H9 (cell line): Measurements from ENCODE around the gene ETFBKMT. TPM values are rescaled to one million over a fixed set of nuclear protein-coding genes. Genes with fewer than 3 reads are reported as not detected.
A peak's percentile ranks its signal among the peaks of the same experiment; 100 is the strongest.
"Not testable (repeated sequence)": the region's sequence is repeated elsewhere in the genome, so short reads cannot be mapped to it uniquely, and the experiment has no call there.

Experiments
- DNase-seq: peaks from one replicate; pipeline ENCODE4 v3.0.0-alpha.2; 2017
- H2AFZ ChIP-seq: one replicate; pipeline ENCODE4 v1.6.1; 2013; ENCODE audit warnings: mild to moderate bottlenecking, low read length, control low read depth, moderate library complexity
- H2AK5ac ChIP-seq: 2 replicates; pipeline ENCODE4 v1.6.1; 2013; ENCODE audit warnings: low read length, control low read depth, mixed read lengths; ENCODE audit not compliant: insufficient read length
- H2BK120ac ChIP-seq: one replicate; pipeline ENCODE4 v1.6.1; 2013; ENCODE audit warnings: low read depth, mild to moderate bottlenecking, low read length, control low read depth, inconsistent platforms; ENCODE audit not compliant: poor library complexity, severe bottlenecking
- H2BK12ac ChIP-seq: 2 replicates; pipeline ENCODE4 v1.6.1; 2013; ENCODE audit warnings: low read length, control low read depth, mixed read lengths, low read depth; ENCODE audit not compliant: insufficient read length
- H2BK15ac ChIP-seq: 2 replicates; pipeline ENCODE4 v1.6.1; 2013; ENCODE audit warnings: low read depth, low read length, control low read depth
- H2BK20ac ChIP-seq: one replicate; pipeline ENCODE4 v1.6.1; 2013; ENCODE audit warnings: low read depth, mild to moderate bottlenecking, low read length, control low read depth, inconsistent platforms; ENCODE audit not compliant: poor library complexity, severe bottlenecking
- H2BK5ac ChIP-seq: 2 replicates; pipeline ENCODE4 v1.6.1; 2013; ENCODE audit warnings: low read length, control low read depth, mixed read lengths; ENCODE audit not compliant: insufficient read length
- H3K14ac ChIP-seq: 2 replicates; pipeline ENCODE4 v1.6.1; 2013; ENCODE audit warnings: low read length, control low read depth; ENCODE audit not compliant: insufficient read depth
- H3K18ac ChIP-seq: 2 replicates; pipeline ENCODE4 v1.6.1; 2013; ENCODE audit warnings: low read depth, mild to moderate bottlenecking, mixed read lengths, low read length, control low read depth; ENCODE audit not compliant: insufficient read length
- H3K23ac ChIP-seq: 2 replicates; pipeline ENCODE4 v1.6.1; 2013; ENCODE audit warnings: low read length, control low read depth, mixed read lengths, low read depth; ENCODE audit not compliant: insufficient read length
- H3K23me2 ChIP-seq: 2 replicates; pipeline ENCODE4 v1.6.1; 2013; ENCODE audit warnings: low read depth, mild to moderate bottlenecking, mixed read lengths, low read length, control low read depth; ENCODE audit not compliant: insufficient read length, poor library complexity, severe bottlenecking
- H3K27ac ChIP-seq: 2 replicates; pipeline ENCODE4 v1.5.1; 2013; ENCODE audit warnings: low read length, control low read depth, mixed read lengths, low read depth; ENCODE audit not compliant: insufficient read length
- H3K27me3 ChIP-seq: 2 replicates; pipeline ENCODE4 v1.6.1; 2013; ENCODE audit warnings: low read length, control low read depth, inconsistent platforms; ENCODE audit not compliant: insufficient read depth
- H3K4ac ChIP-seq: 2 replicates; pipeline ENCODE4 v1.6.1; 2013; ENCODE audit warnings: low read depth, mild to moderate bottlenecking, control low read depth, inconsistent platforms, low read length, moderate library complexity
- H3K4me1 ChIP-seq: 2 replicates; pipeline ENCODE4 v1.6.1; 2013; ENCODE audit warnings: low read length, control low read depth, inconsistent platforms; ENCODE audit not compliant: insufficient read depth
- H3K4me2 ChIP-seq: 2 replicates; pipeline ENCODE4 v1.6.1; 2013; ENCODE audit warnings: low read length, control low read depth, mixed read lengths; ENCODE audit not compliant: insufficient read length, insufficient read depth
- H3K56ac ChIP-seq: 2 replicates; pipeline ENCODE4 v1.6.1; 2013; ENCODE audit warnings: low read depth, mild to moderate bottlenecking, mixed read lengths, low read length, control low read depth; ENCODE audit not compliant: insufficient read length
- H3K79me1 ChIP-seq: 2 replicates; pipeline ENCODE4 v1.6.1; 2013; ENCODE audit warnings: low read depth, mild to moderate bottlenecking, moderate library complexity, low read length, control low read depth, inconsistent platforms; ENCODE audit not compliant: insufficient read depth, poor library complexity, severe bottlenecking
- H3K79me2 ChIP-seq: 2 replicates; pipeline ENCODE4 v1.6.1; 2013; ENCODE audit warnings: low read length, control low read depth, inconsistent platforms; ENCODE audit not compliant: insufficient read depth
- H3K9ac ChIP-seq: 2 replicates; pipeline ENCODE4 v1.6.1; 2013; ENCODE audit warnings: low read length, control low read depth, mixed read lengths; ENCODE audit not compliant: insufficient read length; ENCODE audit errors: extremely low read depth
- H3K9me3 ChIP-seq: one replicate; pipeline ENCODE4 v1.6.1; 2013; ENCODE audit warnings: low read depth, low read length, inconsistent platforms; ENCODE audit not compliant: control insufficient read depth
- H3T11ph ChIP-seq: one replicate; pipeline ENCODE4 v1.6.1; 2013; ENCODE audit warnings: mild to moderate bottlenecking, low read length, control low read depth, inconsistent platforms
- H4K20me1 ChIP-seq: one replicate; pipeline ENCODE4 v1.6.1; 2013; ENCODE audit not compliant: control insufficient read depth, insufficient read length, insufficient read depth
- H4K5ac ChIP-seq: 2 replicates; pipeline ENCODE4 v1.6.1; 2013; ENCODE audit warnings: low read depth, mild to moderate bottlenecking, mixed read lengths, low read length, control low read depth; ENCODE audit not compliant: insufficient read length
- H4K8ac ChIP-seq: replicated peaks from 2 replicates; pipeline ENCODE4 v1.6.1; 2013; ENCODE audit warnings: low read length, control low read depth, mixed read lengths, low read depth; ENCODE audit not compliant: insufficient read length
- H4K91ac ChIP-seq: 2 replicates; pipeline ENCODE4 v1.6.1; 2013; ENCODE audit warnings: low read depth, mild to moderate bottlenecking, moderate library complexity, mixed read lengths, low read length, control low read depth; ENCODE audit not compliant: insufficient read length
- H3K27ac Mint-ChIP-seq, 3 experiments: 2 replicates in 2 of 3; 3 replicates in 1 of 3; pipeline ENCODE4 v1.8.0; 2020 to 2021; ENCODE audit warnings: mixed read lengths in 3 of 3, mild to moderate bottlenecking in 1 of 3, moderate library complexity in 1 of 3
- H3K27me3 Mint-ChIP-seq: 2 replicates; pipeline ENCODE4 v1.8.0; 2021; ENCODE audit warnings: low read depth, mild to moderate bottlenecking, moderate library complexity, mixed read lengths
- H3K36me3 Mint-ChIP-seq, 3 experiments: 2 replicates in 2 of 3; 3 replicates in 1 of 3; pipeline ENCODE4 v1.8.0; 2020 to 2021; ENCODE audit warnings: low read depth in 3 of 3, mixed read lengths in 3 of 3; ENCODE audit not compliant: insufficient read depth in 1 of 3
- H3K4me1 Mint-ChIP-seq, 2 experiments: 2 replicates each; pipeline ENCODE4 v1.8.0; 2020; ENCODE audit warnings: mixed read lengths in 2 of 2
- H3K4me3 Mint-ChIP-seq, 2 experiments: 2 replicates in 1 of 2; 3 replicates in 1 of 2; pipeline ENCODE4 v1.8.0; 2020 to 2021; ENCODE audit warnings: mild to moderate bottlenecking in 2 of 2, mixed read lengths in 2 of 2, moderate library complexity in 1 of 2
- H3K9me3 Mint-ChIP-seq, 2 experiments: 2 replicates in 1 of 2; 3 replicates in 1 of 2; pipeline ENCODE4 v1.8.0; 2020; ENCODE audit warnings: mild to moderate bottlenecking in 2 of 2, mixed read lengths in 2 of 2, moderate library complexity in 1 of 2
- WGBS: extraction: QIAGEN DNeasy Blood & Tissue Kit; methylation state at CpG from one replicate; pipeline ENCODE4 v1.1.7; 2013; ENCODE audit warnings: missing lambda C conversion rate, low lambda C conversion rate, mixed read lengths; ENCODE audit not compliant: insufficient read length; ENCODE audit errors: extremely low coverage; 5-methylcytosine and 5-hydroxymethylcytosine counted together
- total RNA-seq: library from RNA; stranded (reverse); gene quantifications from 2 replicates; pipeline ENCODE4 v1.2.1, GENCODE V29; 2021

Gene ETFBKMT
- total RNA-seq, 1 experiment from 2014 or later: 0.81 TPM

DNA sequence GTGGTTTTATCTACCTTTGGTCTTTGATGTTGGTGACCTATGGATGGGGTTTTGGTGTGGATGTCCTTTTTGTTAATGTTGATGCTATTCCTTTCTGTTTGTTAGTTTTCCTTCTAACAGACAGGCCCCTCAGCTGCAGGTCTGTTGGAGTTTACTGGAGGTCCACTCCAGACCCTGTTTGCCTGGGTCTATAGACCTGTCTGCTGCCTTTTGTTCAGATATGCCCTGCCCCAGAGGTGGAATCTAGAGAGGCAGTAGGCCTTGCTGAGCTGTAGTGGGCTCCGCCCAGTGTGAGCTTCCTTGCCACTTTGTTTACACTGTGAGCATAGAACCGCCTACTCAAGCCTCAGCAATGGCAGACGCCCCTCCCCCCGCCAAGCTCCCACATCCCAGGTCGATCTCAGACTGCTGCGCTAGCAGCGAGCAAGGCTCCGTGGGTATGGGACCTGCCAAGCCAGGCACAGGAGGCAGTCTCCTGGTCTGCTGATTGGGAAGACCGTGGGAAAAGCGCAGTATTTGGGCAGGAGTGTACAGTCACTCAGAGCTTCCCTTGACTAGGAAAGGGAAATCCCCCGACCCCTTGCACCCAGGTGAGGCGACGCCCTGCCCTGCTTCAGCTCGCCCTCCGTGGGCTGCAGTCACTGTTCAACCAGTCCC is 59.2 kb downstream of the ETFBKMT start:
- H2AK5ac ChIP-seq, H3K4ac ChIP-seq, H3K23me2 ChIP-seq, H2BK120ac ChIP-seq, H3K9ac ChIP-seq, H4K91ac ChIP-seq, H3K27ac ChIP-seq, H3K79me1 ChIP-seq, H2BK20ac ChIP-seq, H3K27me3 ChIP-seq, H3K4me2 ChIP-seq, H3K4me1 ChIP-seq, H3K9me3 ChIP-seq, H3K56ac ChIP-seq, H2BK5ac ChIP-seq, H3K79me2 ChIP-seq, H2BK12ac ChIP-seq, H4K8ac ChIP-seq, H2BK15ac ChIP-seq, H2AFZ ChIP-seq, H4K5ac ChIP-seq, H3K9me3 Mint-ChIP-seq, H4K20me1 ChIP-seq, H3K27me3 Mint-ChIP-seq, H3K23ac ChIP-seq, H3T11ph ChIP-seq, H3K14ac ChIP-seq: not testable (repeated sequence)
- Mint-ChIP-seq H3K4me1 (peaks cover 22 to 24% of the 10 kb centered on the region in 2 experiments), H3K4me3 (0 out of 5 replicates have a peak overlapping the region, but pooled peaks of 1 of the 2 experiments have one; percentile 6), H3K27ac (peak overlapping the region in 1 of 3 experiments; percentile 84; a peak in 3 of 7 replicates), H3K36me3 (peaks cover 13 to 20% (median 20%) of the 10 kb centered on the region in 3 experiments)
- peak overlapping the region; percentile 29 for H3K18ac ChIP-seq
- no CpG with 5 or more reads among the region's 15 CpGs for WGBS
- DNase-seq: peak; percentile 90
